ENCODE results near the gene MROH2A.

- TF ChIP-seq CTCF (IDR thresholded peaks at IDR 0.05; ENCODE audit: low read depth, low read length) (no peak), EZH2phosphoT487 (IDR thresholded peaks at IDR 0.05; ENCODE audit: low read depth) (no peak)
Observed at GRCh38 chr2:233761040-233761769, 16.9 kb upstream of the MROH2A start.
